ENCODE results near the gene RPS24. TPM values are rescaled to one million over a fixed set of nuclear protein-coding genes. Genes with fewer than 3 reads are reported as not detected.

RPS24 gene
- total RNA-seq, 1 experiment from 2014 or later = 1,553 TPM

DNA sequence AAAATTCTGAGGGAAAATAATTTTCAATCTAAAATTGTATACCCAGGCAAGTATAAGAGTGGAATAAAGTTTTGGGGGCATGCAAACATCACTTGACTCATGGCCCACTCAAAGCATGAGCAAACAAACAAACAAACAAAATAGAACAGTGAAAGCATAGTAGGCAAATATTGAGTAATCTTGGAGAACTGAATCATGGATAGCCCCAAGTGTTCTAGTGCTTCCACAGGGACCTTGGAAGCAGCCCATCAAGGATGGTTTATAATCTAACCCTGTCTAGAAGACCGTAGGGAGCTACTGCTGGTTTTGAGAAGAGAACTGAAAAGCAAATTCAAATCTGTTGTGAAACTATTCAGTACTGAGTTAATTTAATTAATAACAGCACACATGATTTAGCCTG lies 26.5 kb upstream of the RPS24 start:
- Histone ChIP-seq H3K36me3 (ENCODE audit: insufficient read depth, low read length, poor library complexity, severe bottlenecking) (peaks cover 94% of the 10 kb centered on the region), H3K9me3 (ENCODE audit: low read depth, low read length, poor library complexity, severe bottlenecking) (no peaks in the 10 kb centered on the region), H3K4me3 (ENCODE audit: low read depth, low read length, poor library complexity, severe bottlenecking) (no peak overlapping the region), H3K4me1 (ENCODE audit: insufficient read depth, low read length, poor library complexity, severe bottlenecking) (no peaks in the 10 kb centered on the region), H3K27me3 (replicated peaks; ENCODE audit: insufficient read depth, low read depth, low read length, poor library complexity) (no peaks in the 10 kb centered on the region), H3K27ac (ENCODE audit: low read depth, low read length, poor library complexity, severe bottlenecking) (no peak overlapping the region)
- POLR2A ChIA-PET (ENCODE audit: low non-redundant PET) = no interaction called here
- no peak for DNase-seq (ENCODE audit: low spot score)
- intact Hi-C loops (cut with micrococcal nuclease; ENCODE audit: unreplicated experiment) = no loop called here
- CTCF ChIA-PET = interaction anchor here (0.5 kb wide), 1 partner anchor 23 kb away, joined by 6 read pairs; no protein-coding TSS in a partner anchor
- no peak for TF ChIP-seq EZH2 (IDR thresholded peaks at IDR 0.05; ENCODE audit: borderline replicate concordance, low read depth, low read length, poor library complexity, severe bottlenecking)
- TF ChIP-seq, protein P1, sequence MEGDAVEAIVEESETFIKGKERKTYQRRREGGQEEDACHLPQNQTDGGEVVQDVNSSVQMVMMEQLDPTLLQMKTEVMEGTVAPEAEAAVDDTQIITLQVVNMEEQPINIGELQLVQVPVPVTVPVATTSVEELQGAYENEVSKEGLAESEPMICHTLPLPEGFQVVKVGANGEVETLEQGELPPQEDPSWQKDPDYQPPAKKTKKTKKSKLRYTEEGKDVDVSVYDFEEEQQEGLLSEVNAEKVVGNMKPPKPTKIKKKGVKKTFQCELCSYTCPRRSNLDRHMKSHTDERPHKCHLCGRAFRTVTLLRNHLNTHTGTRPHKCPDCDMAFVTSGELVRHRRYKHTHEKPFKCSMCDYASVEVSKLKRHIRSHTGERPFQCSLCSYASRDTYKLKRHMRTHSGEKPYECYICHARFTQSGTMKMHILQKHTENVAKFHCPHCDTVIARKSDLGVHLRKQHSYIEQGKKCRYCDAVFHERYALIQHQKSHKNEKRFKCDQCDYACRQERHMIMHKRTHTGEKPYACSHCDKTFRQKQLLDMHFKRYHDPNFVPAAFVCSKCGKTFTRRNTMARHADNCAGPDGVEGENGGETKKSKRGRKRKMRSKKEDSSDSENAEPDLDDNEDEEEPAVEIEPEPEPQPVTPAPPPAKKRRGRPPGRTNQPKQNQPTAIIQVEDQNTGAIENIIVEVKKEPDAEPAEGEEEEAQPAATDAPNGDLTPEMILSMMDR (conservative IDR thresholded peaks at IDR 0.05; ENCODE audit: low read depth, low read length) = no peak
- BruUV-seq (replicated peaks) = no TSS peak

DNA sequence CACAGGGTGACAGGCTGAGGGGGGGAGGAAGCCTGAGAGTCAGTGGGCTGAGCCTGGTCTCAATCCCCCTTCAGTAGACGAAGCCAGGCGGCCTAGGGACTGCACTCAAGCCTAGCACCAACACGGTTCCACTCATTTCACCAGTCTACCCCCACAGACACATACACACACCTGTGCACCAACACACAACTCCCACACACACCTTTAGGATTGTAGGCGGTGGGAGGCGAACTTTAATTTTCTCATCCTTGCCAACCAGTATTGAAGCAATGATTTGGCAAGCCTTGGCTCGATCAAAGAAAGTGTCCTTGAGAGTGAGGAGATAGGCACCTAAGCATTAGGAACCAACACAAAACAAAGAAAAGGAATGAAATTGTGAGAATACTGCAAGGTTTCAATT lies 24.0 kb upstream of the RPS24 start:
- H3K27ac ChIP-seq (ENCODE audit: low read depth, low read length, poor library complexity, severe bottlenecking) = no peak overlapping the region
- H3K9me3 ChIP-seq (ENCODE audit: low read depth, low read length, poor library complexity, severe bottlenecking) = no peaks in the 10 kb centered on the region
- ChIA-PET CTCF (no interaction called here), POLR2A (ENCODE audit: low non-redundant PET) (no interaction called here)
- no peaks in the 10 kb centered on the region for H3K4me1 ChIP-seq (ENCODE audit: insufficient read depth, low read length, poor library complexity, severe bottlenecking)
- TF ChIP-seq EZH2 (IDR thresholded peaks at IDR 0.05; ENCODE audit: borderline replicate concordance, low read depth, low read length, poor library complexity, severe bottlenecking) = no peak
- peaks cover 92% of the 10 kb centered on the region for H3K36me3 ChIP-seq (ENCODE audit: insufficient read depth, low read length, poor library complexity, severe bottlenecking)
- intact Hi-C loops (cut with micrococcal nuclease; ENCODE audit: unreplicated experiment) = no loop called here
- H3K4me3 ChIP-seq (ENCODE audit: low read depth, low read length, poor library complexity, severe bottlenecking) = no peak overlapping the region
- no peaks in the 10 kb centered on the region for H3K27me3 ChIP-seq (replicated peaks; ENCODE audit: insufficient read depth, low read depth, low read length, poor library complexity)
- no peak for DNase-seq (ENCODE audit: low spot score)
- BruUV-seq (replicated peaks) = no TSS peak

DNA sequence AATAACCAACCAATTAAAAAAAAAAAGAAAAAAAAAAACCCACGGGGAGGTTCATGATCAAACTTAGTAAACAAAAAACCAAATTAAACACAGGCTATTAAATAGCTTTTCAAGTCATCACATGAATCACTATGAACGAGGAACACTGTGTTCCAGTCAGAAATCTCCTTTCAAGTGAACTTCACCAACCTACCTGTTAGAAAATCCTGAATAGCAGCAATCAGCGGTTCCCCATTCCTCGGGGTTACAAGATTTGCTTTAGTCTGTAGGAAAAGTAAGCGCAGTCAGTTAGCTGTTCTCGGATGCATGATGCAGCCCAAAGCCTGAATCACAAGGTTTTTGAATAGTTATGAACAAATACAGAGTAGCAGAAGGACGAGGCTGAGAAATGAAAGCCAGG lies 23.4 kb upstream of the RPS24 start:
- H3K27ac ChIP-seq (ENCODE audit: low read depth, low read length, poor library complexity, severe bottlenecking) = no peak overlapping the region
- no TSS peak for BruUV-seq (replicated peaks)
- H3K9me3 ChIP-seq (ENCODE audit: low read depth, low read length, poor library complexity, severe bottlenecking) = no peaks in the 10 kb centered on the region
- no peaks in the 10 kb centered on the region for H3K4me1 ChIP-seq (ENCODE audit: insufficient read depth, low read length, poor library complexity, severe bottlenecking)
- no peak overlapping the region for H3K4me3 ChIP-seq (ENCODE audit: low read depth, low read length, poor library complexity, severe bottlenecking)
- intact Hi-C loops (cut with micrococcal nuclease; ENCODE audit: unreplicated experiment) = no loop called here
- no peak for TF ChIP-seq EZH2 (IDR thresholded peaks at IDR 0.05; ENCODE audit: borderline replicate concordance, low read depth, low read length, poor library complexity, severe bottlenecking)
- TF ChIP-seq, protein P1 (conservative IDR thresholded peaks at IDR 0.05; ENCODE audit: low read depth, low read length) = no peak
- peaks cover 92% of the 10 kb centered on the region for H3K36me3 ChIP-seq (ENCODE audit: insufficient read depth, low read length, poor library complexity, severe bottlenecking)
- POLR2A ChIA-PET (ENCODE audit: low non-redundant PET) = no interaction called here
- DNase-seq (ENCODE audit: low spot score) = no peak
- no peaks in the 10 kb centered on the region for H3K27me3 ChIP-seq (replicated peaks; ENCODE audit: insufficient read depth, low read depth, low read length, poor library complexity)
- CTCF ChIA-PET = no interaction called here

DNA sequence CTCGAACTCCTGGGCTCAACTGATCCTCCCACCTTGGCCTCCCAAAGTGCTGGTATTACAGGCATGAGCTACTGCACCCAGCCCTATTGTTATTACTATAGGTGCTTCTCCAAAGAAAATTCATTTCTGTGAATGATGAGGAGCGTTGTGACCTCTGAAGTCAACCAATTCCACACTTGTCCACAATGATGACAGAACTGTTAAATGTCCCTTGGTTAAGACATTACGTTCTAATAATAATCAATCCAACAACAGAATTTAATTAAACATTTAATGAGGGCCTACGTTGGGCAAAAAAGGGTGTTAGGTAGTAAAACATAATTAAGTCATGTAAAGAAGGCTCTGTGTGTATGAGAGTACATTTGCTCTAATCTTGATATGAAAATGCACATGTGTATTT lies 22.6 kb upstream of the RPS24 start:
- Histone ChIP-seq H3K4me3 (ENCODE audit: low read depth, low read length, poor library complexity, severe bottlenecking) (no peak overlapping the region), H3K27me3 (replicated peaks; ENCODE audit: insufficient read depth, low read depth, low read length, poor library complexity) (no peaks in the 10 kb centered on the region), H3K36me3 (ENCODE audit: insufficient read depth, low read length, poor library complexity, severe bottlenecking) (peaks cover 92% of the 10 kb centered on the region), H3K27ac (ENCODE audit: low read depth, low read length, poor library complexity, severe bottlenecking) (no peak overlapping the region), H3K9me3 (ENCODE audit: low read depth, low read length, poor library complexity, severe bottlenecking) (no peaks in the 10 kb centered on the region), H3K4me1 (ENCODE audit: insufficient read depth, low read length, poor library complexity, severe bottlenecking) (no peaks in the 10 kb centered on the region)
- ChIA-PET CTCF (no interaction called here), POLR2A (ENCODE audit: low non-redundant PET) (no interaction called here)
- intact Hi-C loops (cut with micrococcal nuclease; ENCODE audit: unreplicated experiment) = no loop called here
- no peak for DNase-seq (ENCODE audit: low spot score)
- no peak for TF ChIP-seq EZH2 (IDR thresholded peaks at IDR 0.05; ENCODE audit: borderline replicate concordance, low read depth, low read length, poor library complexity, severe bottlenecking)
- TF ChIP-seq, protein P1 (conservative IDR thresholded peaks at IDR 0.05; ENCODE audit: low read depth, low read length) = no peak
- BruUV-seq (replicated peaks) = no TSS peak

Data from A673 (cell line).